PC-3 (cell line): ENCODE measurements around the gene NUDT19. TPM values are rescaled to one million over a fixed set of nuclear protein-coding genes. Genes with fewer than 3 reads are reported as not detected.

ENCODE experiments used
- ATAC-seq: fragments of 200-7000 bp; cut with Tn5 transposase; 2 replicates; pipeline ENCODE4 v1.9.1; 2020; ENCODE audit warnings: mild to moderate bottlenecking, moderate library complexity
- BruUV-seq: library from RNA; stranded (reverse); fragments of 400-500 nt; replicated peaks from 2 replicates; lab custom pipeline; 2021; lab: Mats Ljungman, UMichigan
- CTCF ChIA-PET: fragments of 300-600 bp; sonication (Branson Sonifier 250); formaldehyde crosslinking; loops from one replicate; lab custom pipeline; 2022; ENCODE audit warnings: antibody characterized with exemption; lab: Charles Lee
- POLR2A ChIA-PET: fragments of 300-600 bp; sonication (Branson Sonifier 250); formaldehyde crosslinking; loops from one replicate; lab custom pipeline; 2022; ENCODE audit warnings: antibody characterized with exemption; ENCODE audit not compliant: unreplicated experiment; lab: Charles Lee
- DNase-seq: peaks from one replicate; pipeline ENCODE4 v3.0.0-alpha.2; 2015
- H2AFZ ChIP-seq: fragments of 300-600 bp; sonication (generic); 2 replicates; pipeline ENCODE4 v1.6.0; 2016; ENCODE audit warnings: antibody characterized with exemption, low read length
- H3F3A ChIP-seq: fragments of 300-600 bp; sonication (generic); one replicate; pipeline ENCODE4 v1.6.0; 2017; ENCODE audit warnings: antibody characterized with exemption, low read length, control low read depth, mild to moderate bottlenecking; ENCODE audit not compliant: unreplicated experiment
- H3K27ac ChIP-seq: fragments of 300-600 bp; sonication (generic); 2 replicates; pipeline ENCODE4 v1.5.1; 2016; ENCODE audit warnings: mild to moderate bottlenecking, low read length
- H3K27me3 ChIP-seq: fragments of 300-600 bp; sonication (generic); 2 replicates; pipeline ENCODE4 v1.6.1; 2016; ENCODE audit warnings: low read length, mixed read lengths
- H3K36me3 ChIP-seq: fragments of 300-600 bp; sonication (generic); 2 replicates; pipeline ENCODE4 v1.6.1; 2016; ENCODE audit warnings: low read depth, mixed run types, low read length, mixed read lengths
- H3K4me1 ChIP-seq: fragments of 300-600 bp; sonication (generic); 2 replicates; pipeline ENCODE4 v1.5.1; 2016; ENCODE audit warnings: low read length; ENCODE audit not compliant: insufficient read depth
- H3K4me2 ChIP-seq: fragments of 300-600 bp; sonication (generic); 2 replicates; pipeline ENCODE4 v1.6.0; 2016; ENCODE audit warnings: low read length
- H3K4me3 ChIP-seq: fragments of 300-600 bp; sonication (generic); 2 replicates; pipeline ENCODE4 v1.5.1; 2016; ENCODE audit warnings: mild to moderate bottlenecking, low read length, mixed read lengths
- H3K79me2 ChIP-seq: fragments of 300-600 bp; sonication (generic); 2 replicates; pipeline ENCODE4 v1.6.1; 2017; ENCODE audit warnings: low read length, mixed read lengths
- H3K9ac ChIP-seq: fragments of 300-600 bp; sonication (generic); 2 replicates; pipeline ENCODE4 v1.6.0; 2016; ENCODE audit warnings: mild to moderate bottlenecking, low read length
- H3K9me2 ChIP-seq: fragments of 300-600 bp; sonication (generic); replicated peaks from 2 replicates; pipeline ENCODE4 v1.6.1; 2016; ENCODE audit warnings: mixed run types, low read length, mixed read lengths
- H3K9me3 ChIP-seq: fragments of 300-600 bp; sonication (generic); 2 replicates; pipeline ENCODE4 v1.6.1; 2016; ENCODE audit warnings: low read length, mixed read lengths
- H4K20me1 ChIP-seq: fragments of 300-600 bp; sonication (generic); 2 replicates; pipeline ENCODE4 v1.6.1; 2016; ENCODE audit warnings: low read length, mixed read lengths
- CTCF ChIP-seq: fragments of 300-600 bp; sonication (generic); conservative IDR thresholded peaks from 2 replicates; pipeline ENCODE4 v1.5.1; 2017; ENCODE audit warnings: antibody characterized with exemption, low read depth, mild to moderate bottlenecking, low read length
- EZH2 ChIP-seq: fragments of 300-600 bp; sonication (generic); IDR thresholded peaks from one replicate; pipeline ENCODE4 v1.6.1; 2017; ENCODE audit warnings: antibody characterized with exemption, mild to moderate bottlenecking, low read length; ENCODE audit not compliant: unreplicated experiment
- EZH2phosphoT487 ChIP-seq: fragments of 300-600 bp; sonication (generic); IDR thresholded peaks from 2 replicates; pipeline ENCODE4 v1.6.1; 2018; ENCODE audit warnings: mild to moderate bottlenecking, antibody characterized with exemption, low read length, borderline replicate concordance
- intact Hi-C: fragments of 100-400 bp; cut with micrococcal nuclease; formaldehyde crosslinking; loops from 2 replicates; pipeline ENCODE4 v1.9.0; 2023
- total RNA-seq: library from RNA; depleted of rRNA; stranded (reverse); fragments of >200 nt; gene quantifications from 2 replicates; pipeline ENCODE4 v1.2.3, GENCODE V29; 2014; rRNA removed

The NUDT19 gene
- total RNA-seq, 1 experiment from 2014 or later, result 13.3 TPM

DNA sequence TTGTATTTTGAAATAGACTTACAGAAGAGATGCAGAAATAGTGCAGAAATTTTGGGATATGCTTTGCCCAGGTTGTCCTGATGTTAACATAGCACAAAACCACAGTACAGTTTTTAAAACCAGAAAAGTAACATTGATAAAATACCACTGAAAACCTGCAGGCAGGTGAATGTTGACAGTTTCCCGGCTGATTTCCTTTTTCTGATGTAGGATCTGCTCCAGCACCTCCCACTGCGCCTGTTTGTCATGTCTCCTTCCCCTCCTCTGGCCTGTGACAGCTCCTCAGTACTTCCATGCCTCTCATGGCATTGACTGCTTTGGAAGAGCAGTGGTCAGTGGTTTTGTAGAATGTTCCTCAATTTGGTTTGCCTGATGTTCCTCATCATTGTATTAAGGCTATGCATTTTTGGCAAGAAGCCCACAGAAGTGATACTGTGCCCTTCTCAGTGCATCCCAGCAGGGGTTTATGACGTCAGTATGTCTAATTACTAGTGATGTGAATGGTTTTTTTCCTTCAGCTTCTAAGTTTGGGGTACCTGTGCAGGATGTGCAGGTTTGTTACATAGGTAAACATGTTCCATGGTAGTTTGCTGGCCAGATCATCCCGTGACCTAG is 58.9 kb downstream of the NUDT19 start:
- intact Hi-C loops, result no loop called here
- ATAC-seq (no peak), DNase-seq (no peak)
- no TSS peak for BruUV-seq
- CTCF ChIA-PET, result no interaction called here
- Histone ChIP-seq H3K27ac (no peak overlapping the region), H3K9me2 (no peaks in the 10 kb centered on the region), H3K9ac (no peak overlapping the region), H3K27me3 (0 out of 2 replicates have a peak, but pooled peaks cover 3% of the 10 kb centered on the region), H3K4me1 (no peaks in the 10 kb centered on the region), H3K4me3 (no peak overlapping the region), H3K9me3 (no peaks in the 10 kb centered on the region), H3K4me2 (no peak overlapping the region), H3K36me3 (no peaks in the 10 kb centered on the region), H4K20me1 (no peaks in the 10 kb centered on the region), H2AFZ (no peak overlapping the region), H3K79me2 (no peaks in the 10 kb centered on the region), H3F3A (no peaks in the 10 kb centered on the region)
- TF ChIP-seq EZH2phosphoT487 (no peak), EZH2 (no peak), CTCF (no peak)
- POLR2A ChIA-PET, result no interaction called here

DNA sequence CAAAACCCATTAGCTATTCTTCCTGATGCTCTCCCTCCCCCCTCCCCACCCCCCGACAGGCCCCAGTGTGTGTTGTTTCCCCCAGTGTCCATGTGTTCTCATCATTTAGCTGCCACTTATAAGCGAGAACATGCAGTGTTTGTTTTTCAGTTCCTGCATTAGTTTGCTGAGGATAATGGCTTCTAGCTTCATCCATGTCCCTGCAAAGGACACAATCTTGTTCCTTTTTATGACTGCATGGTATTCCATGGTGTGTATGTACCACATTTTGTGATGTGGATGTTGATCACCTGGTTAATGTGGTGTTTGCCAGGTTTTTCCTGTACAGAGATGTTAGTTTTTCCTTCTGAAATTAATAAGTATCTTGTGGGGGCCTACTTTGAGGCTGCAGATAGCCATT is 59.4 kb downstream of the NUDT19 start:
- CTCF ChIA-PET, result no interaction called here
- no peaks in the 10 kb centered on the region for H3K79me2 ChIP-seq
- H3K9me2 ChIP-seq, result no peaks in the 10 kb centered on the region
- BruUV-seq, result no TSS peak
- H3K4me3 ChIP-seq, result no peak overlapping the region
- H3F3A ChIP-seq, result no peaks in the 10 kb centered on the region
- no peak overlapping the region for H2AFZ ChIP-seq
- intact Hi-C loops, result no loop called here
- H3K9ac ChIP-seq, result no peak overlapping the region
- H3K36me3 ChIP-seq, result no peaks in the 10 kb centered on the region
- ATAC-seq (no peak), DNase-seq (no peak)
- H3K27me3 ChIP-seq, result 0 out of 2 replicates have a peak, but pooled peaks cover 3% of the 10 kb centered on the region
- POLR2A ChIA-PET, result no interaction called here
- no peak overlapping the region for H3K4me2 ChIP-seq
- H4K20me1 ChIP-seq, result no peaks in the 10 kb centered on the region
- H3K9me3 ChIP-seq, result no peaks in the 10 kb centered on the region
- H3K4me1 ChIP-seq, result no peaks in the 10 kb centered on the region
- H3K27ac ChIP-seq, result no peak overlapping the region
- TF ChIP-seq EZH2phosphoT487, result no peak
- TF ChIP-seq EZH2, result no peak
- no peak for TF ChIP-seq CTCF

- intact Hi-C loops, result no loop called here
- no peaks in the 10 kb centered on the region for H3F3A ChIP-seq
- CTCF ChIA-PET, result no interaction called here
- H3K4me1 ChIP-seq, result no peaks in the 10 kb centered on the region
- H3K9ac ChIP-seq, result no peak overlapping the region
- POLR2A ChIA-PET, result no interaction called here
- H3K27ac ChIP-seq, result no peak overlapping the region
- BruUV-seq, result no TSS peak
- H3K4me3 ChIP-seq, result no peak overlapping the region
- no peak for DNase-seq
- H3K9me2 ChIP-seq, result no peaks in the 10 kb centered on the region
- no peaks in the 10 kb centered on the region for H4K20me1 ChIP-seq
- no peaks in the 10 kb centered on the region for H3K36me3 ChIP-seq
- peaks cover 12% of the 10 kb centered on the region for H3K27me3 ChIP-seq
- no peaks in the 10 kb centered on the region for H3K79me2 ChIP-seq
- no peak overlapping the region for H2AFZ ChIP-seq
- no peak overlapping the region for H3K4me2 ChIP-seq
- no peaks in the 10 kb centered on the region for H3K9me3 ChIP-seq
- no peak for ATAC-seq
- no peak for TF ChIP-seq CTCF
Observed at GRCh38 chr19:32757189-32757588, 65.6 kb downstream of the NUDT19 start.

Other genes starting within 250 kb of the NUDT19 start
- 165 and 203 TPM in 2 replicates for gene PDCD5, start 110.6 kb upstream of the NUDT19 start, total RNA-seq
- 14.3 and 17.0 TPM in 2 replicates for gene ANKRD27, start 16.6 kb upstream of the NUDT19 start, total RNA-seq
- gene RGS9BP, start 16.0 kb upstream of the NUDT19 start, total RNA-seq, result 1.3 and 1.6 TPM in 2 replicates
- gene TDRD12, start 27.9 kb downstream of the NUDT19 start, total RNA-seq, result 0.23 TPM in 1 of 2 replicates, not detected in the other
- gene SLC7A9, start 177.9 kb downstream of the NUDT19 start, total RNA-seq, result not detected in 2 replicates